Activated T-cell treated with anti-CD3 and anti-CD28 coated beads, Interleukin-2, amount 50 U/mL, for 72 hours (primary cell): Measurements from ENCODE around the gene PRM2. TPM values are rescaled to one million over a fixed set of nuclear protein-coding genes. Genes with fewer than 3 reads are reported as not detected.
"Not testable (repeated sequence)": the region's sequence is repeated elsewhere in the genome, so short reads cannot be mapped to it uniquely, and the experiment has no call there.

Experiments
- ATAC-seq, 2 donors: fragments of 150-1000 bp; cut with Tn5 transposase; replicated peaks in 1 of 2; 2 replicates each; pipeline ENCODE4 v1.10.0; 2021; ENCODE audit warnings: moderate library complexity in 2 of 2, mild to moderate bottlenecking in 1 of 2
- DNase-seq, 2 donors: peaks; one replicate each; pipeline ENCODE4 v3.0.0; 2021 to 2022; ENCODE audit warnings: mixed read lengths in 1 of 2
- H3K27ac Mint-ChIP-seq: one replicate; pipeline ENCODE4 v1.8.0; 2022; ENCODE audit warnings: mild to moderate bottlenecking, moderate library complexity, mixed read lengths
- H3K27me3 Mint-ChIP-seq: one replicate; pipeline ENCODE4 v1.8.0; 2022; ENCODE audit warnings: low read depth, mixed read lengths
- H3K36me3 Mint-ChIP-seq, 2 donors: one replicate each; pipeline ENCODE4 v1.8.0; 2022; ENCODE audit warnings: mixed read lengths in 2 of 2, mild to moderate bottlenecking in 1 of 2; ENCODE audit not compliant: insufficient read depth in 2 of 2
- H3K4me1 Mint-ChIP-seq: one replicate; pipeline ENCODE4 v1.8.0; 2022; ENCODE audit warnings: low read depth, mixed read lengths
- H3K4me3 Mint-ChIP-seq, 2 donors: one replicate each; pipeline ENCODE4 v1.8.0; 2022; ENCODE audit warnings: mild to moderate bottlenecking in 2 of 2, mixed read lengths in 2 of 2, moderate library complexity in 2 of 2
- H3K9me3 Mint-ChIP-seq, 2 donors: one replicate each; pipeline ENCODE4 v1.8.0; 2022; ENCODE audit warnings: mixed read lengths in 2 of 2
- total RNA-seq, 2 donors: library from RNA; stranded (reverse); gene quantifications; one replicate each; pipeline ENCODE4 v1.2.3, GENCODE V29; 2022

The PRM2 gene
- total RNA-seq, 2 donors from 2014 or later = not detected

DNA sequence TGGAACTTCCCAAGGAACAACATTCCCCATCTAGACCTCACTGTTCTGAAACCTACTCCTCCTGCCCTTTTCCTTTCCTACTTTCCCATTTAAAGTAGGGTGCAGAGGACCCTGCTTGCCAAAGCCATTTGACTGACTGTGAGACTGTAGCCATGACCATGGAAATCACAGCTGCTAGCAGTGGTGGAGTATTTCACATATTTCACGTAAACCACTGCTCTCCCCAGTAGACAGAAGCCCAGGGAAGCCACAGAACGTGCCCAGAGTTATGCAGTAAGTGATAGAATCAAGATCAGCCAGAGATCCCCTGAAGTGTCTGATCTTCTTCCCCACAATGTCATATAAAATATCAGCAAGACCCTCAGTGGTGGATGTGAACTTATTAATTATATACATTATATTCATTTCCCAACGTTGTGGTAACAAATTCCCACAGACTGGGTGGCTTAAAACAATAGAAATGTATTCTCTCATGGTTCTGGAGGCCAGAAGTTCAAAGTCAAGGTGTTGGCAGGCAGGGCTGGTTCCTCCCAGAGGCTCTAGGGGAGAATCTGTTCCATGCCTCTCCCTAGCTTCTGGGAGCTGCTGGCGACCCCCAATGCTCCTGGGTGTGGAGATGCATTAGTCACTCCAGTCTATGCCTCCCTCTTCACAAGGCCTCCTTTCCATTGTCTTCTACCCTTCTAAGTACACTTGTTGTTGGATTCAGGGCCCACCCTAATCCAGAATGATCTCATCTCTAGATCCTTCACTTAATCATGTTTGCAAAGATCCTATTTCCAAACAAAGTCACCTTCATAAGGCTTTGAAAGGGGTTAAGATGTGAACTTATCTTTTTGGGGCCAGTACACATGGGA is 25.6 kb upstream of the PRM2 start:
- no peaks in the 10 kb centered on the region for H3K27me3 Mint-ChIP-seq
- ATAC-seq (no peak), DNase-seq (no peak)
- no peak overlapping the region for H3K4me3 Mint-ChIP-seq
- no peaks in the 10 kb centered on the region for H3K9me3 Mint-ChIP-seq
- no peaks in the 10 kb centered on the region for H3K36me3 Mint-ChIP-seq
- H3K27ac Mint-ChIP-seq = no peak overlapping the region
- H3K4me1 Mint-ChIP-seq = peaks cover 33% of the 10 kb centered on the region

- ATAC-seq (no peak), DNase-seq (no peak)
- no peaks in the 10 kb centered on the region for H3K36me3 Mint-ChIP-seq
- peaks cover 38% of the 10 kb centered on the region for H3K4me1 Mint-ChIP-seq
- no peaks in the 10 kb centered on the region for H3K9me3 Mint-ChIP-seq
- no peaks in the 10 kb centered on the region for H3K27me3 Mint-ChIP-seq
- no peak overlapping the region for H3K27ac Mint-ChIP-seq
- no peak overlapping the region for H3K4me3 Mint-ChIP-seq
Measured at GRCh38 chr16:11300560-11300892, 24.2 kb upstream of the PRM2 start.

DNA sequence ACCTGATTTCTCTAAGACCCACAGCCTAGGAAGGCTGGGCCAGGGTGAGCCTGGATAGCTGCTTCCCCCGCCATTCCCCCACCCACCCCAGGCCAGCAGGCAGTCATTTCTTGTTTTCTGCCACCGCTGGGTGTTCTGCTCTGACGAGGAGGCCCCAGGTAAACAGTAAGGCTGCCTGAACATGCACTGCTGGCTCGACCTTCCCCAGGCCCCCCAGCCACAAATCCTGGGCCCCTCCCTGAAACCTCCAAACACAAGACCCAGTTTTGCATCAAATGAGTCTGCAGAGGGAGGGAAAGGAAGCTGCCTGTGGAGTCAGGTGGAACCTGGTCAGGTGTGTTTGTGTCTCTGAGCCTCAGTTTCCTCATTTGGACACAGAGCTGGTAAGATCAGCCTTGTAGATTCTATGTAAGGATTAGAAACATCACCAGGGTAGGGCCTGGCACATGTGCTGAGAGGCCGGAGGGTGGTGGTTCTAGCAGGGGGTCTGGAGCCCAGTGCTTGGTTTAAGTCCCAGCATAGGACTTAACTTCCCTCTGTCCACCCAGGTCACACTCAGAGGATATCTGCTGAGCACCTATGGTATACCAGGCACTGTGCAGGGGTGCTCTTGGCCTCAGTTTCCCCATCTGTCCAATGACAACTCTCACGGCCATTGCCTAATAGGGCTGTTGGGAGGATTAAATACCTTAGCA is 23.7 kb upstream of the PRM2 start:
- peaks cover 38% of the 10 kb centered on the region for H3K4me1 Mint-ChIP-seq
- H3K36me3 Mint-ChIP-seq = no peaks in the 10 kb centered on the region
- H3K27ac Mint-ChIP-seq = no peak overlapping the region
- no peaks in the 10 kb centered on the region for H3K27me3 Mint-ChIP-seq
- H3K9me3 Mint-ChIP-seq = no peaks in the 10 kb centered on the region
- H3K4me3 Mint-ChIP-seq = no peak overlapping the region
- ATAC-seq = no peak
- DNase-seq = no peak

- Mint-ChIP-seq H3K4me3 (peak overlapping the region in 1 of 2 donors; percentile 13), H3K4me1 (peaks cover 46% of the 10 kb centered on the region)
- H3K27me3 Mint-ChIP-seq, H3K9me3 Mint-ChIP-seq, ATAC-seq, H3K27ac Mint-ChIP-seq, DNase-seq, H3K36me3 Mint-ChIP-seq: not testable (repeated sequence)
Measured at GRCh38 chr16:11298950-11299547, 22.8 kb upstream of the PRM2 start.

- H3K36me3 Mint-ChIP-seq = no peaks in the 10 kb centered on the region
- H3K27ac Mint-ChIP-seq = no peak overlapping the region
- H3K9me3 Mint-ChIP-seq = no peaks in the 10 kb centered on the region
- H3K4me1 Mint-ChIP-seq = peaks cover 53% of the 10 kb centered on the region
- no peak for ATAC-seq
- peak overlapping the region; percentile 69 to 70 for H3K4me3 Mint-ChIP-seq
- no peak for DNase-seq
- H3K27me3 Mint-ChIP-seq = no peaks in the 10 kb centered on the region
Measured at GRCh38 chr16:11298143-11298900, 22.0 kb upstream of the PRM2 start.

- Mint-ChIP-seq H3K36me3 (no peaks in the 10 kb centered on the region), H3K27ac (peak overlapping the region; percentile 70), H3K9me3 (no peaks in the 10 kb centered on the region), H3K27me3 (no peaks in the 10 kb centered on the region), H3K4me1 (peaks cover 59% of the 10 kb centered on the region), H3K4me3 (peak overlapping the region; percentile 69 to 70)
- ATAC-seq (peak; percentile 94 to 95), DNase-seq (peak; percentile 77 to 85)
Measured at GRCh38 chr16:11297492-11298142, 21.3 kb upstream of the PRM2 start.

DNA sequence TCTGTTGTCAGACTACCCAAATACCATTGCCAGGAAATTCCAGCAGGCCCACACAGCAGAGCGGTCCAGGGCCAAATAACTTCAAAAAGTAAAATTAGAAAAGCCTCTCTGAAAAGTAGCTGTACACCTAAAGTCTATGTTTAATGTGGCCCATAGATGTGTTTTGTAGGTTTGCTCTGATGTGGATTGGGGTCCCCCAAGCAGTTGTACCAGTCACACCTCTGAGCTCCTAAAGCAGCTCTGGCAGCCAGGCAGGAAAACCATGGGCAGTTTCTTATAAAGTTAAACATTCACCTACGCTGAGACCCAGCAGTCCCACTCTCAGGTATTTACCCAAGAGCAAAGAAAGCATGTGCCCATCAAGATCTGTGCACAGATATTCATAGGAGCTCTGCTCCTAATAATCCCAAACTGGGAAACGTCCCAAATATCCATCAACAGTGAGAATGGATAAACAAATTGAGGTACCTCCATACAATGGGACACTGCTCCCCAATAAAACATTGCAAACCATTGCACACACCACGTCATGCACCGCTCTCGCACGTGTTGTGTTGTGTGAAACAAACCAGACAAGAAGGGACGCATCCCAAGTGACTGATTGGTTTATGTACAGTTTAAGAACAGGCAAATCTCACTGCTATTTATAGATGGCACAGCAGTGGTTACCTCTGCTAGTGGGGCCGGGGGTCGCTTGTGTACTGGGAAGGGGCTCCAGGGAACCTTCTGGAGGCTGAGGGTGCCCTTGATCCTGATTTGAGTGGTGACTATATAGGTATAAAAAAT is 20.6 kb upstream of the PRM2 start:
- ATAC-seq (peak; percentile 18 to 24), DNase-seq (no peak)
- no peaks in the 10 kb centered on the region for H3K36me3 Mint-ChIP-seq
- peaks cover 59% of the 10 kb centered on the region for H3K4me1 Mint-ChIP-seq
- H3K27me3 Mint-ChIP-seq = no peaks in the 10 kb centered on the region
- H3K9me3 Mint-ChIP-seq = no peaks in the 10 kb centered on the region
- peak overlapping the region; percentile 69 to 70 for H3K4me3 Mint-ChIP-seq
- peak overlapping the region; percentile 70 for H3K27ac Mint-ChIP-seq

DNA sequence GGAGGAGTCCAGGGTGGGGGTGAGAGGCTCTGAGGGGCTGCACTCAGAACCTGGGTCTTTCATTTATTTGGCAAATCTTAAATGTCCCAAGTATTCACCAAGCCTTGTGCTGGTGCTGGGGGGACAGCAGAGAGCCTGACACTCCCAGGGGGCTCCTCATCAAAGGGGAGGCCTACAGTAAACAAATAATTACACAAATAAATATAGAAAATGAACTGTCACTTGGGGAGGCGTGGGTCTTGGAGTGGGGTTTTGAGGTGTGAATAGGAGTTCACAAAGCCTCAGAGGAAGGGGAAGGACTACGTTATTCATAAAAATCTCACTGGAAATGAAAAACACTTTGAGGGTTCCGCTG is 20.0 kb upstream of the PRM2 start:
- Mint-ChIP-seq H3K4me1 (peaks cover 59% of the 10 kb centered on the region), H3K9me3 (no peaks in the 10 kb centered on the region), H3K27ac (no peak overlapping the region), H3K27me3 (no peaks in the 10 kb centered on the region), H3K4me3 (no peak overlapping the region), H3K36me3 (no peaks in the 10 kb centered on the region)
- DNase-seq (no peak), ATAC-seq (no peak)

DNA sequence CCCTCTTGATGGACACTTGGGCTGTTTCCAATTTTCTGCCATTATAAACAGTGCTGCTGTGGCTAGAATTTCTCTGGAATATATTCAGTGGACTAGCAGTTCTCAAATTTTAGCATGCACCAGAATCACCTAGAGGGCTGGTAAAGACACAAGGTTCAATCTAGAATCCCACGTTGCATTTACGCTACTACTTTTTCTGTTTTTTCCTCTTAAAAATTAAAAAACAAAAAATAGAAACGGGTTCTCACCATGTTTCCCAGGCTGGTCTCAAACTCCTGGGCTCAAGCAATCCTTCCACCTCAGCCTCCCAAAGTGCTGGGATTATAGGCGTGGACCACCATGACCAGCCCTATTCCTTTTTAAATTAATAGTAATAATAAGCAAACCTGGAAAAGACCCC is 19.4 kb upstream of the PRM2 start:
- no peaks in the 10 kb centered on the region for H3K27me3 Mint-ChIP-seq
- H3K9me3 Mint-ChIP-seq = no peaks in the 10 kb centered on the region

DNA sequence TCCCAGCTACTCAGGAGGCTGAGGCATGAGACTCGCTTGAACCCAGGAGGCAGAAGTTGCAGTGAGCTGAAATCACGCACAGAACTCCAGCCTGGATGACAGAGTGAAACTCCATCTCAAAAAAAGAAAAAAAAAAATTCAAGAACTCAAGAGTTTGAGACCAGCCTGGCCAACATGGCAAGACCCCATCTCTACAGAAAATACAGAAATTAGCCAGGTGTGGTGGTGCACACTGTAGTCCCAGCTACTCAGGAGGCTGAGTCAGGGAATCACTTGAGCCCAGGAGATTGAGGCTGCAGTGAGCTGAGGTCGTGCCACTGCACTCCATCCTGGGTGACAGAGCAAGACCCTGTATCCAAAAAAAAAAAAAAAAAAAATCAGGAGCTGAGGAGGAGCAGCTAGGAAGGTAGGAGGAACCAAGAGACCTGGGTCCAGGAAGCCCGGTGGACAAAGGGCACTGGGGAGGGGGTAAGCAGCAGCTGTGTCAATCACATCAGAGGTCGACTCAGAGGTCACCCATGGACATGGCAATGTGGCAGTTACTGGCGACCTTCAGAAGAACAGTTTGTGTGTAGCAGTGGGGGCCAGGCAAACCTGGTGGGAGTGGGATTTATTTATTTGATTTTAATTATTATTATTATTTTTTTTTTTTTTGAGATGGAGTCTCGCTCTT is 15.9 kb upstream of the PRM2 start:
- Mint-ChIP-seq H3K4me3 (no peak overlapping the region), H3K9me3 (no peaks in the 10 kb centered on the region), H3K36me3 (no peaks in the 10 kb centered on the region), H3K4me1 (peaks cover 45% of the 10 kb centered on the region), H3K27ac (no peak overlapping the region), H3K27me3 (peaks cover 7% of the 10 kb centered on the region)
- ATAC-seq (no peak), DNase-seq (no peak)

More for the DNA sequence above, 19.4 kb upstream of the PRM2 start:
- peaks cover 59% of the 10 kb centered on the region for H3K4me1 Mint-ChIP-seq
- ATAC-seq = no peak
- H3K4me3 Mint-ChIP-seq = no peak overlapping the region
- no peaks in the 10 kb centered on the region for H3K36me3 Mint-ChIP-seq
- H3K27ac Mint-ChIP-seq = no peak overlapping the region
- no peak for DNase-seq

- Mint-ChIP-seq H3K27ac (no peak overlapping the region), H3K4me3 (no peak overlapping the region), H3K27me3 (peaks cover 7% of the 10 kb centered on the region), H3K36me3 (no peaks in the 10 kb centered on the region), H3K9me3 (no peaks in the 10 kb centered on the region), H3K4me1 (peaks cover 45% of the 10 kb centered on the region)
- DNase-seq (no peak), ATAC-seq (no peak)
Measured at GRCh38 chr16:11291091-11291703, 14.9 kb upstream of the PRM2 start.
